ENCODE data around the gene KIF6.

Gene KIF6

GRCh38 chr6:39338397-39338796 is 386.8 kb downstream of the KIF6 start:
- H2AFZ ChIP-seq (ENCODE audit: low read length): no peak overlapping the region
- H3K36me3 ChIP-seq (replicated peaks; ENCODE audit: insufficient read depth, low read length): no peaks in the 10 kb centered on the region
- H3K79me2 ChIP-seq (ENCODE audit: low read length): no peaks in the 10 kb centered on the region
- no peaks in the 10 kb centered on the region for H3K9me2 ChIP-seq (replicated peaks; ENCODE audit: insufficient read depth, low read length)
- DNase-seq: no peak
- H3K4me1 ChIP-seq (ENCODE audit: low read length): peaks cover 10% of the 10 kb centered on the region
- no peak overlapping the region for H3K27ac ChIP-seq (ENCODE audit: low read length)
- no peak overlapping the region for H3K4me3 ChIP-seq (ENCODE audit: low read length)
- H3K4me2 ChIP-seq (ENCODE audit: low read depth, low read length): no peak overlapping the region
- H3K9ac ChIP-seq (ENCODE audit: low read length): no peak overlapping the region
- no peaks in the 10 kb centered on the region for H3K9me3 ChIP-seq (replicated peaks; ENCODE audit: insufficient read depth, low read length)
- TF ChIP-seq EZH2phosphoT487 (IDR thresholded peaks at IDR 0.05; ENCODE audit: low read length) (no peak), EZH2 (optimal IDR thresholded peaks at IDR 0.05; ENCODE audit: low read depth, low read length) (no peak), CTCF (IDR thresholded peaks at IDR 0.05; ENCODE audit: low read length) (no peak)
- no peaks in the 10 kb centered on the region for H3K27me3 ChIP-seq (replicated peaks; ENCODE audit: insufficient read depth, low read length)
- H3F3A ChIP-seq (ENCODE audit: insufficient read depth, low read length): no peaks in the 10 kb centered on the region
- H4K20me1 ChIP-seq (ENCODE audit: insufficient read depth, low read length): no peaks in the 10 kb centered on the region

GRCh38 chr6:39335780-39336545 is 389.2 kb downstream of the KIF6 start:
- H2AFZ ChIP-seq (ENCODE audit: low read length): no peak overlapping the region
- no peaks in the 10 kb centered on the region for H3K9me2 ChIP-seq (replicated peaks; ENCODE audit: insufficient read depth, low read length)
- no peak overlapping the region for H3K9ac ChIP-seq (ENCODE audit: low read length)
- H3K4me2 ChIP-seq (ENCODE audit: low read depth, low read length): no peak overlapping the region
- H4K20me1 ChIP-seq (ENCODE audit: insufficient read depth, low read length): no peaks in the 10 kb centered on the region
- H3K79me2 ChIP-seq (ENCODE audit: low read length): no peaks in the 10 kb centered on the region
- no peak for TF ChIP-seq CTCF (IDR thresholded peaks at IDR 0.05; ENCODE audit: low read length)
- no peak for TF ChIP-seq EZH2 (optimal IDR thresholded peaks at IDR 0.05; ENCODE audit: low read depth, low read length)
- no peak for TF ChIP-seq EZH2phosphoT487 (IDR thresholded peaks at IDR 0.05; ENCODE audit: low read length)
- peaks cover 10% of the 10 kb centered on the region for H3K4me1 ChIP-seq (ENCODE audit: low read length)
- H3F3A ChIP-seq (ENCODE audit: insufficient read depth, low read length): no peaks in the 10 kb centered on the region
- H3K4me3 ChIP-seq (ENCODE audit: low read length): no peak overlapping the region
- H3K27me3 ChIP-seq (replicated peaks; ENCODE audit: insufficient read depth, low read length): no peaks in the 10 kb centered on the region
- H3K9me3 ChIP-seq (replicated peaks; ENCODE audit: insufficient read depth, low read length): no peaks in the 10 kb centered on the region
- H3K27ac ChIP-seq (ENCODE audit: low read length): no peak overlapping the region
- DNase-seq: peak; percentile 59
- H3K36me3 ChIP-seq (replicated peaks; ENCODE audit: insufficient read depth, low read length): no peaks in the 10 kb centered on the region

GRCh38 chr6:39333644-39334438 is 391.4 kb downstream of the KIF6 start:
- TF ChIP-seq CTCF (IDR thresholded peaks at IDR 0.05; ENCODE audit: low read length): no peak
- TF ChIP-seq EZH2 (optimal IDR thresholded peaks at IDR 0.05; ENCODE audit: low read depth, low read length): no peak
- TF ChIP-seq EZH2phosphoT487 (IDR thresholded peaks at IDR 0.05; ENCODE audit: low read length): no peak
- Histone ChIP-seq H3K27ac (ENCODE audit: low read length) (no peak overlapping the region), H3K36me3 (replicated peaks; ENCODE audit: insufficient read depth, low read length) (no peaks in the 10 kb centered on the region), H3F3A (ENCODE audit: insufficient read depth, low read length) (no peaks in the 10 kb centered on the region), H3K9me3 (replicated peaks; ENCODE audit: insufficient read depth, low read length) (no peaks in the 10 kb centered on the region), H3K9me2 (replicated peaks; ENCODE audit: insufficient read depth, low read length) (no peaks in the 10 kb centered on the region), H4K20me1 (ENCODE audit: insufficient read depth, low read length) (no peaks in the 10 kb centered on the region), H3K27me3 (replicated peaks; ENCODE audit: insufficient read depth, low read length) (no peaks in the 10 kb centered on the region), H3K4me3 (ENCODE audit: low read length) (no peak overlapping the region), H3K4me1 (ENCODE audit: low read length) (peaks cover 10% of the 10 kb centered on the region), H3K4me2 (ENCODE audit: low read depth, low read length) (no peak overlapping the region), H2AFZ (ENCODE audit: low read length) (no peak overlapping the region), H3K79me2 (ENCODE audit: low read length) (no peaks in the 10 kb centered on the region), H3K9ac (ENCODE audit: low read length) (no peak overlapping the region)
- no peak for DNase-seq
